ENCODE measurements around the gene APC2. TPM values are rescaled to one million over a fixed set of nuclear protein-coding genes. Genes with fewer than 3 reads are reported as not detected.

Gene APC2
- total RNA-seq, 1 donor from 2014 or later, result 0.20 TPM

DNA sequence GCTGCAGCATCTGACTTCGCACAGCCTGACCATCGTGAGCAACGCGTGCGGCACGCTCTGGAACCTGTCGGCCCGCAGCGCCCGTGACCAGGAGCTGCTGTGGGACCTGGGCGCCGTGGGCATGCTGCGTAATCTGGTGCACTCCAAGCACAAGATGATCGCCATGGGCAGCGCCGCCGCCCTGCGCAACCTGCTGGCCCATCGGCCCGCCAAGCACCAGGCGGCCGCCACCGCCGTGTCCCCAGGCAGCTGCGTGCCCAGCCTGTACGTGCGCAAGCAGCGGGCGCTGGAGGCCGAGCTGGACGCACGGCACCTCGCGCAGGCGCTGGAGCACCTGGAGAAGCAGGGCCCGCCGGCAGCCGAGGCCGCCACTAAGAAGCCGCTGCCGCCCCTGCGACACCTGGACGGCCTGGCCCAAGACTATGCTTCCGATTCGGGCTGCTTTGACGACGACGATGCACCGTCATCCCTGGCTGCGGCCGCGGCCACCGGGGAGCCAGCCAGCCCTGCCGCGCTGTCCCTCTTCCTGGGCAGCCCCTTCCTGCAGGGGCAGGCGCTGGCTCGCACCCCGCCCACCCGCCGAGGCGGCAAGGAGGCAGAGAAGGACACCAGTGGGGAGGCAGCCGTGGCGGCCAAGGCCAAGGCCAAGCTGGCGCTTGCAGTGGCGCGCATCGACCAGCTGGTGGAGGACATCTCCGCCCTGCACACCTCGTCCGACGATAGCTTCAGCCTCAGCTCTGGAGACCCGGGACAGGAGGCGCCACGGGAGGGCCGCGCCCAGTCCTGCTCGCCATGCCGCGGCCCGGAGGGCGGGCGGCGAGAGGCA is 15.5 kb downstream of the APC2 start:
- Histone ChIP-seq H3K4me1 (peaks cover 25% of the 10 kb centered on the region), H3K27ac (no peak overlapping the region), H3K27me3 (peaks cover 49% of the 10 kb centered on the region), H3K36me3 (no peaks in the 10 kb centered on the region), H3K4me3 (no peak overlapping the region), H3K9me3 (no peaks in the 10 kb centered on the region)
- intact Hi-C loops (cut with DNase I), result no loop called here
- ATAC-seq (peak; percentile 62), DNase-seq (no peak)
- peak; percentile 48 for TF ChIP-seq CTCF (IDR thresholded peaks at IDR 0.05)

DNA sequence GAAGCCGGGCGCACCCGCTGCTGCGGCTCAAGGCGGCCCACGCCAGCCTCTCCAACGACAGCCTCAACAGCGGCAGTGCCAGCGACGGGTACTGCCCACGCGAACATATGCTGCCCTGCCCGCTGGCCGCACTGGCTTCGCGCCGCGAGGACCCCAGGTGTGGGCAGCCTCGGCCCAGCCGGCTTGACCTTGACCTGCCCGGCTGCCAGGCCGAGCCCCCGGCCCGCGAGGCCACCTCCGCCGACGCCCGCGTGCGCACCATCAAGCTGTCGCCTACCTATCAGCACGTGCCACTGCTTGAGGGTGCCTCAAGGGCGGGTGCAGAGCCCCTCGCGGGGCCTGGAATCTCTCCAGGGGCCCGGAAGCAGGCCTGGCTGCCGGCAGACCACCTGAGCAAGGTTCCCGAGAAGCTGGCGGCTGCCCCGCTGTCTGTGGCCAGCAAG is 16.1 kb downstream of the APC2 start:
- intact Hi-C loops (cut with DNase I), result no loop called here
- ATAC-seq, result no peak
- Histone ChIP-seq H3K9me3 (no peaks in the 10 kb centered on the region), H3K36me3 (no peaks in the 10 kb centered on the region), H3K27me3 (peaks cover 56% of the 10 kb centered on the region), H3K4me1 (peaks cover 32% of the 10 kb centered on the region), H3K4me3 (no peak overlapping the region), H3K27ac (no peak overlapping the region)
- no peak for TF ChIP-seq CTCF (IDR thresholded peaks at IDR 0.05)
- DNase-seq, result no peak

DNA sequence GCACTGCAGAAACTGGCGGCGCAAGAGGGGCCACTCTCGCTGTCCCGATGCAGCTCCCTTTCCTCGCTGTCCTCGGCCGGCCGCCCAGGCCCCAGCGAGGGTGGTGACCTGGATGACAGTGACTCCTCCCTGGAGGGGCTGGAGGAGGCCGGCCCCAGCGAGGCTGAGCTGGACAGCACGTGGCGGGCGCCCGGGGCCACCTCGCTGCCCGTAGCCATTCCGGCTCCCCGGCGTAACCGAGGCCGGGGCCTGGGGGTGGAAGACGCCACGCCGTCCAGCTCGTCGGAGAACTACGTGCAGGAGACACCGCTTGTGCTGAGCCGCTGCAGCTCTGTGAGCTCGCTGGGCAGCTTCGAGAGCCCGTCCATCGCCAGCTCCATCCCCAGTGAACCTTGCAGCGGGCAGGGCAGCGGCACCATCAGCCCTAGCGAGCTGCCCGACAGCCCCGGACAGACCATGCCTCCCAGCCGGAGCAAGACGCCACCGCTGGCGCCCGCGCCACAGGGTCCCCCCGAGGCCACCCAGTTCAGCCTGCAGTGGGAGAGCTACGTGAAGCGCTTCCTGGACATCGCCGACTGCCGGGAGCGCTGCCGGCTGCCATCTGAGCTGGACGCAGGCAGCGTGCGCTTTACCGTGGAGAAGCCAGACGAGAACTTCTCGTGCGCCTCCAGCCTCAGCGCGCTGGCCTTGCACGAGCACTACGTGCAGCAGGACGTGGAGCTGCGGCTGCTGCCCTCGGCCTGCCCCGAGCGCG is 16.7 kb downstream of the APC2 start:
- Histone ChIP-seq H3K4me3 (no peak overlapping the region), H3K4me1 (peaks cover 36% of the 10 kb centered on the region), H3K27ac (no peak overlapping the region), H3K27me3 (peaks cover 62% of the 10 kb centered on the region), H3K36me3 (no peaks in the 10 kb centered on the region), H3K9me3 (no peaks in the 10 kb centered on the region)
- DNase-seq, result no peak
- no peak for TF ChIP-seq CTCF (IDR thresholded peaks at IDR 0.05)
- intact Hi-C loops (cut with DNase I), result no loop called here
- no peak for ATAC-seq

- intact Hi-C loops (cut with DNase I), result no loop called here
- H3K27me3 ChIP-seq, result peaks cover 67% of the 10 kb centered on the region
- DNase-seq, result no peak
- no peak overlapping the region for H3K4me3 ChIP-seq
- ATAC-seq, result no peak
- no peak for TF ChIP-seq CTCF (IDR thresholded peaks at IDR 0.05)
- no peak overlapping the region for H3K27ac ChIP-seq
- H3K4me1 ChIP-seq, result peaks cover 36% of the 10 kb centered on the region
- H3K9me3 ChIP-seq, result no peaks in the 10 kb centered on the region
- no peaks in the 10 kb centered on the region for H3K36me3 ChIP-seq
These were observed 17.2 kb downstream of the APC2 start for GRCh38 chr19:1467215-1467489.

DNA sequence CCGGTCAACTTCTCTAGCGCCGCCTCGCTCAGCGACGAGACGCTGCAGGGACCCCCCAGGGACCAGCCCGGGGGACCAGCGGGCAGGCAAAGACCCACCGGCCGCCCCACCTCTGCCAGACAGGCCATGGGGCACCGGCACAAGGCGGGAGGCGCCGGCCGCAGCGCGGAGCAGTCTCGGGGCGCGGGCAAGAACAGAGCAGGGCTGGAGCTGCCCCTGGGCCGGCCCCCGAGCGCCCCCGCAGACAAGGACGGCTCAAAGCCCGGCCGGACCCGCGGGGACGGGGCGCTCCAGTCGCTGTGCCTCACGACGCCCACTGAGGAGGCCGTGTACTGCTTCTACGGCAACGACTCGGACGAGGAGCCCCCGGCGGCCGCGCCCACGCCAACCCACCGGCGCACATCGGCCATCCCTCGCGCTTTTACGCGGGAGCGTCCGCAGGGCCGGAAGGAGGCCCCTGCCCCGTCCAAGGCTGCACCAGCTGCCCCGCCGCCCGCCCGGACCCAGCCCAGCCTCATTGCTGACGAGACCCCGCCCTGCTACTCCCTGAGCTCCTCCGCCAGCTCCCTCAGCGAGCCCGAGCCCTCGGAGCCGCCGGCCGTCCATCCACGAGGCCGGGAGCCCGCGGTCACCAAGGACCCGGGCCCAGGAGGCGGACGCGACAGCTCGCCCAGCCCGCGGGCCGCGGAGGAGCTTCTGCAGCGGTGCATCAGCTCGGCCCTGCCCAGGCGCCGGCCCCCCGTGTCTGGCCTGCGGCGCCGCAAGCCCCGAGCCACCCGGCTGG is 17.8 kb downstream of the APC2 start:
- DNase-seq (no peak), ATAC-seq (no peak)
- no peak for TF ChIP-seq CTCF (IDR thresholded peaks at IDR 0.05)
- intact Hi-C loops (cut with DNase I), result no loop called here
- Histone ChIP-seq H3K4me1 (peaks cover 36% of the 10 kb centered on the region), H3K27me3 (peaks cover 71% of the 10 kb centered on the region), H3K27ac (no peak overlapping the region), H3K9me3 (no peaks in the 10 kb centered on the region), H3K36me3 (no peaks in the 10 kb centered on the region), H3K4me3 (no peak overlapping the region)

Data from upper lobe of right lung (tissue), 1 donor.